ENCODE measurements around the gene PSMA6.
"Not testable (repeated sequence)": the region's sequence is repeated elsewhere in the genome, so short reads cannot be mapped to it uniquely, and the experiment has no call there.

Gene PSMA6

DNA sequence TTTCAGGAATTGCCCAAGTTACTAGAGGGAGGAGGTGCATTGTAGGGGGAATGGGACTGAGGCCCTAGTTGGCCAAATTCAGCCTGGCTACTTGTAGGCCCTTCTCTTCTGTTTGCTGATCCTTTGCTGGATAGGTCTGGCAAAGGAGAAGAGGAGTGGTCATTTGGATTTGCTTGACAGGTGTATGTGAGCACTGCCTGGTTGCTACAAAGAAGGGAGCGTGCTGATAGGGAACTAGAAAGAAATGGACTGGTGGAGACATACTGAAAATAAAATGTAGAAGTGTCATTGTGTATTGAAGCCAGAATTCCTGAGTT is 3.6 kb downstream of the PSMA6 start:
- no peaks in the 10 kb centered on the region for H3K27me3 ChIP-seq (replicated peaks)
- TF ChIP-seq, protein P1, sequence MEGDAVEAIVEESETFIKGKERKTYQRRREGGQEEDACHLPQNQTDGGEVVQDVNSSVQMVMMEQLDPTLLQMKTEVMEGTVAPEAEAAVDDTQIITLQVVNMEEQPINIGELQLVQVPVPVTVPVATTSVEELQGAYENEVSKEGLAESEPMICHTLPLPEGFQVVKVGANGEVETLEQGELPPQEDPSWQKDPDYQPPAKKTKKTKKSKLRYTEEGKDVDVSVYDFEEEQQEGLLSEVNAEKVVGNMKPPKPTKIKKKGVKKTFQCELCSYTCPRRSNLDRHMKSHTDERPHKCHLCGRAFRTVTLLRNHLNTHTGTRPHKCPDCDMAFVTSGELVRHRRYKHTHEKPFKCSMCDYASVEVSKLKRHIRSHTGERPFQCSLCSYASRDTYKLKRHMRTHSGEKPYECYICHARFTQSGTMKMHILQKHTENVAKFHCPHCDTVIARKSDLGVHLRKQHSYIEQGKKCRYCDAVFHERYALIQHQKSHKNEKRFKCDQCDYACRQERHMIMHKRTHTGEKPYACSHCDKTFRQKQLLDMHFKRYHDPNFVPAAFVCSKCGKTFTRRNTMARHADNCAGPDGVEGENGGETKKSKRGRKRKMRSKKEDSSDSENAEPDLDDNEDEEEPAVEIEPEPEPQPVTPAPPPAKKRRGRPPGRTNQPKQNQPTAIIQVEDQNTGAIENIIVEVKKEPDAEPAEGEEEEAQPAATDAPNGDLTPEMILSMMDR (IDR thresholded peaks at IDR 0.05; ENCODE audit: low read depth, low read length, missing control alignments) = no peak
- in situ Hi-C loops (cut with HindIII; ENCODE audit: low pct_ligation_motif_present, low sequenced_read_pairs) = no loop called here
- DNase-seq = no peak
- no peak overlapping the region for H3K4me3 ChIP-seq (ENCODE audit: low read depth, low read length)
- H3K36me3 ChIP-seq (replicated peaks) = peaks cover 2% of the 10 kb centered on the region
- no peak overlapping the region for H3K27ac ChIP-seq

DNA sequence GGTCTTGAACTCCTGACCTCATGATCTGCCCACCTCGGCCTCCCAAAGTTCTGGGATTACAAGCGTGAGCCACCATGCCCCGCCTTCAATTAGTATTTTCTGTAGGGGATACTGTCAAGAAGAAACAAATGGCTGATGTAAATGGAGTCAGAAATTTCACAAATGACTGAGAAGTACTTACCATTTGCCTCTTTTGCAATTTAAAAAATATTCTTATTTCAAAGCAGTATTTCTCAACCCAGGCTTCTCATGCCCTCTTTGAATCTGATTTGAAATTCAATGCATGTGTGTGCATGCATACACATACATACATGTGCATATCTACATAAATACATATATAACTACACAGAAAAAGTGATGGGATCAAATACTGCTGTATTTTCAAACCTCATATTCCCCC is 4.4 kb downstream of the PSMA6 start:
- in situ Hi-C loops (cut with HindIII; ENCODE audit: low pct_ligation_motif_present, low sequenced_read_pairs) = no loop called here
- H3K27ac ChIP-seq = no peak overlapping the region
- TF ChIP-seq, protein P1 (IDR thresholded peaks at IDR 0.05; ENCODE audit: low read depth, low read length, missing control alignments) = no peak
- no peak overlapping the region for H3K4me3 ChIP-seq (ENCODE audit: low read depth, low read length)
- H3K27me3 ChIP-seq (replicated peaks) = no peaks in the 10 kb centered on the region
- peaks cover 2% of the 10 kb centered on the region for H3K36me3 ChIP-seq (replicated peaks)
- no peak for DNase-seq

DNA sequence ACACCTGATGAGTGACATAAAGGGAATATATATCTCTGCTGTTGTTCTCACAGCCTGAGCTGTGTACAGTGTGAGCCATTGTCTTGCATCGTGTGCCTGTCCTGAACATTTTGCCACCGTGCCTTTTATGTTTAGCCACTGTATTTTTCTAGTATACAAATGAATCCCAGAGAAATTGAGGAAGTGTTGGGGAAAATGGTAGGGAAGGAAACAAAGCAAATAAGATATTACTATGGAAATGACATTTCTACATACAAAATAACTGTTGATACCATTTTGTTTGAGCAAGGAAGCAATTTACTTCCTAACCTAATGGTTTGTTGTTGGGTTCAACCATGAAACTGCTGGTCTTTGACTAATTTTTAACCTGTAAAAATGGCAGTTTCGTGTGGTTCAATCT is 5.5 kb downstream of the PSMA6 start:
- H3K27me3 ChIP-seq (replicated peaks) = no peaks in the 10 kb centered on the region
- no peak overlapping the region for H3K27ac ChIP-seq
- TF ChIP-seq, protein P1 (IDR thresholded peaks at IDR 0.05; ENCODE audit: low read depth, low read length, missing control alignments) = no peak
- no peak overlapping the region for H3K4me3 ChIP-seq (ENCODE audit: low read depth, low read length)
- no peak for DNase-seq
- peaks cover 2% of the 10 kb centered on the region for H3K36me3 ChIP-seq (replicated peaks)
- in situ Hi-C loops (cut with HindIII; ENCODE audit: low pct_ligation_motif_present, low sequenced_read_pairs) = no loop called here

DNA sequence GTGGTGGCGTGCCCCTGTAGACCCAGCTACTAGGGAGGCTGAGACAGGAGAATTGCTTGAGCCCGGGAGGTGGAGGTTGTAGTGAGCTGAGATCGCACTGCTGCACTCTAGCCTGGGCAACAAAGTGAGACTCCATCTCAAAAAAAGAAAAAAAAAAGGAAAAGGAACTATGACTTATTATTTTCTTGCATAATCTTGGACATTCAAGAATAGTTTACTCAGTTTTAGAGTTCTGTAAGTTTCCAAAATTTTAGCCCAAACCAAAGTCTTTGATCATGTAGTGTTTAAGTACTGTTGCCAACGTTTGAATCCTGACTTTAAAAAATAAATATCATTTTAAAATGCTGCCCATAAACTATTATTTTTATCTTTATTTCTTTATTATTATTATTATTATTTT is 6.2 kb downstream of the PSMA6 start:
- TF ChIP-seq, protein P1 (IDR thresholded peaks at IDR 0.05; ENCODE audit: low read depth, low read length, missing control alignments) = no peak
- no peak for DNase-seq
- no peak overlapping the region for H3K4me3 ChIP-seq (ENCODE audit: low read depth, low read length)
- H3K36me3 ChIP-seq (replicated peaks) = peaks cover 2% of the 10 kb centered on the region
- H3K27ac ChIP-seq = no peak overlapping the region
- H3K27me3 ChIP-seq (replicated peaks) = no peaks in the 10 kb centered on the region
- in situ Hi-C loops (cut with HindIII; ENCODE audit: low pct_ligation_motif_present, low sequenced_read_pairs) = no loop called here

DNA sequence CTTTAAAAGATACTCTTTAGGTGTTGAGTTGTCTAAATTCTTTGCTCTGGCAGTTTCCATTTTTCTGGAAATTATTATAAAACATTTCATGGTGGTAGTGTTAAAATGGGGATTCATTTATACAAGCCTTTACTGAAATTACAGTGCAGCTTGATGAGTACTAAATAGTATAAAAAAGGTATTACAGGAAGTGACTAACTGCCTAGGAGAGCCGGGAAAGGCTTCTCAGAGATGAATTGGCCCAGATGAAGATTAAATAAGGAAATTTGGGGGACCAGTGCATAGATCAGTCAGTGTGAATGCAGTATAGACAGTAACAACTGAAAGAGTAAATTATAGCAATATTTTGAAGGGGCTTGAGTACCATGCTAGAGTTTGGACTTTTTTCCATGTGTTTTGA is 7.5 kb downstream of the PSMA6 start:
- Histone ChIP-seq H3K27me3 (replicated peaks) (no peaks in the 10 kb centered on the region), H3K36me3 (replicated peaks) (peaks cover 2% of the 10 kb centered on the region), H3K4me3 (ENCODE audit: low read depth, low read length) (no peak overlapping the region), H3K27ac (no peak overlapping the region)
- TF ChIP-seq, protein P1 (IDR thresholded peaks at IDR 0.05; ENCODE audit: low read depth, low read length, missing control alignments) = no peak
- no peak for DNase-seq
- in situ Hi-C loops (cut with HindIII; ENCODE audit: low pct_ligation_motif_present, low sequenced_read_pairs) = no loop called here

DNA sequence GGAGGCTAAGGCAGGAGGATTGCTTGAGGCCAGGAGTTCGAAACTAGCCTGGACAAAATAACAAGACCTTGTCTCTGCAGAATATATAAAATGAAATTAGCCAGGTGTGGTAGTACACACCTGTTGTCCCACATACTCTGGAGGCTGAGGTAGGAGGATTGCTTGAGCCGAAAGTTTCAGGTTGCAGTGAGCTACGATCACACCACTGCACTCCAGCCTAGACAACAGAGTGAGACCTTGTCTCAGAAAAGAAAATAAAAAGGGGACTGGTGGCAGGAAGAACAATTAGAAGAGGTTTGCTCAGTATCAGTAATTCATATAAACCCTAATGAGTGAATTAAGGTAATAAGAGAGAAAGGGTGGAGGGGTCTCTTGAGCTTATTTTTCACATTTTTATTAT is 8.0 kb downstream of the PSMA6 start:
- TF ChIP-seq, protein P1 (IDR thresholded peaks at IDR 0.05; ENCODE audit: low read depth, low read length, missing control alignments) = no peak
- no peak overlapping the region for H3K27ac ChIP-seq

DNA sequence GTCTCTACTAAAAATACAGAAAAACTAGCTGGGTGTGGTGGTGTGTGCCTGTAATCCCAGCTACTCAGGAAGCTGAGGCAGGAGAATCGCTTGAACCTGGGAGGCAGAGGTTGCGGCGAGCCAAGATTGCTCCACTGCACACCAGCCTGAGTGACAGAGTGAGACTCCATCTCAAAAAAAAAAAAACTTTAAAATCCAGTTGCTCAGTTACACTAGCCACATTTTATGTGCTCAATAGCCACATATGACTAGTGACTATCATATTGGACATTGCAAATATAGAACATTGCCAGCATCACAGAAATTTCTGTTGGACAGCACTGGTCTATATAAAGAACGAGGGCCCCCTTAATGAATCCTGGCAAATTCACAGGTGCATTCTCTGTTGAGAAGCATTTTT is 9.2 kb downstream of the PSMA6 start:
- in situ Hi-C loops (cut with HindIII; ENCODE audit: low pct_ligation_motif_present, low sequenced_read_pairs); H3K36me3 ChIP-seq (replicated peaks); H3K27ac ChIP-seq; H3K27me3 ChIP-seq (replicated peaks); H3K4me3 ChIP-seq (ENCODE audit: low read depth, low read length); DNase-seq: not testable (repeated sequence)

More for the DNA sequence above, 8.0 kb downstream of the PSMA6 start:
- Histone ChIP-seq H3K36me3 (replicated peaks) (peaks cover 2% of the 10 kb centered on the region), H3K27me3 (replicated peaks) (no peaks in the 10 kb centered on the region), H3K4me3 (ENCODE audit: low read depth, low read length) (no peak overlapping the region)
- no peak for DNase-seq
- in situ Hi-C loops (cut with HindIII; ENCODE audit: low pct_ligation_motif_present, low sequenced_read_pairs) = no loop called here

All from brain microvascular endothelial cell (primary cell).